Measurements from ENCODE around the gene CHPF. TPM values are rescaled to one million over a fixed set of nuclear protein-coding genes. Genes with fewer than 3 reads are reported as not detected.
A peak's percentile ranks its signal among the peaks of the same experiment; 100 is the strongest.

CHPF gene
- total and polyA plus RNA-seq, 9 donors = 46.1 to 74.6 (median 61.9) TPM

DNA sequence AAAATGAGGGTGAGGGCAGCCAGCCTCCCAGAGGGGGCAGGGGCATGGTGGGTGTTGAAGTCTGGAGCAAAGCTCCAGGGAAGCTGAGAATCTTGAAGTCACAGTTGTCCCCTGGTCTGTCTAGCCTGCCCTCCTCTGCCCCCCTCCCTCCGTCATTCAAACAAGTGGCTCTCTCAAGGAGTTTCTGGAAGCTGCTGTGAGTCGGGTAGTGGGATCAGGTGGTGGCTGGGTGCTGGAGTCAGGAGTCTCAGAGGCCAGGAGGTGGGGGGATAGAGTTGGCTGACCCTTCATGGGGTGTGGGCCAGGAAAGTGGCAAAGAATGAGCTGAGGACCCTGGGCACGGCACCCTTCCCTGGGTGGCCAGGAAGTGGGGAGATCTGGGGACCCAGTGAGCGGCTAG, 29.8 kb downstream of the CHPF start:
- H3K4me3 ChIP-seq (ENCODE audit: low read length) = no peak overlapping the region
- peaks cover 73% of the 10 kb centered on the region for H3K4me1 ChIP-seq (ENCODE audit: control insufficient read depth, insufficient read depth, low read length)
- no peaks in the 10 kb centered on the region for H3K36me3 ChIP-seq (ENCODE audit: control insufficient read depth, insufficient read depth, low read length)
- no peak overlapping the region for H3K27ac ChIP-seq (ENCODE audit: low read length)
- 4% methylated on average over 3 of the region's 4 CpGs for WGBS (ENCODE audit: insufficient coverage)
- DNase-seq = no peak
- no peaks in the 10 kb centered on the region for H3K9me3 ChIP-seq (replicated peaks; ENCODE audit: control insufficient read depth, low read depth, low read length)
- H3K27me3 ChIP-seq (ENCODE audit: control insufficient read depth, insufficient read depth, low read length) = peaks cover 82% of the 10 kb centered on the region

DNA sequence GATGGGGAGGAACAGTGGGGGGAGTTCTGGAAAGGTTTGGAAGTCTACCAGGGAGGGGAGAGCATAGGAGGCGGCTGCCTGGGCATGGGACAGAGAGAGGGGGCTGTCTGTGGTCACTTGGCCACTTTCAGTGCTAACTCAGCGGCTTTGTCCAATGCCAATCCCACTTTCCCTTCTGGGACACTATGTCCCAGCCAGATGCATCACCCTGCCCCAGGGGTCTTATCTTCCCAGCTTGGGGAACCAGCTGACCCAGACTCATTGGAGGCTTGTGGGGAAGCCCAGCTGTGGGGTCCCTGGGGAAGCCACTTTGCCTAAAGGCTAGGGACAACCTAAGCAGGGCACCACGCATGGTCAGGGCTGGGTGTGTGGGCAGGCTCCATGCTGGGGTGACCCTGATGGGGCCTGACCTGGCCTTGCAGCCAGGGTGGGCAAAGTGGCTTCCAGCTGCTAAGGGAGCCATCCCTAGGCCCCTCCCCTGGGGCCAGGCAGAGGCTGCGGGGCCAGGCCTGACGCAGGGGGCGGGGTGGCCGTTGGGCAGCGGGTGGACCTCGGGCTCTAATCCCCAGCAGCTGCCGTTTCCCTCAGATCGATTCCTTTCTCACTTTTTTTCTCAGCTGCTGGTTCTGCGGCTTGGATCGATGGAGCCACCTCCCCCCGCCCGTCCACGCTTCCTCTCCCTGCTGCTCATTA, 30.9 kb downstream of the CHPF start:
- Histone ChIP-seq H3K9me3 (replicated peaks; ENCODE audit: control insufficient read depth, low read depth, low read length) (no peaks in the 10 kb centered on the region), H3K27ac (ENCODE audit: low read length) (no peak overlapping the region), H3K27me3 (ENCODE audit: control insufficient read depth, insufficient read depth, low read length) (peaks cover 79% of the 10 kb centered on the region), H3K36me3 (ENCODE audit: control insufficient read depth, insufficient read depth, low read length) (no peaks in the 10 kb centered on the region), H3K4me3 (ENCODE audit: low read length) (no peak overlapping the region), H3K4me1 (ENCODE audit: control insufficient read depth, insufficient read depth, low read length) (peaks cover 76% of the 10 kb centered on the region)
- DNase-seq = no peak
- 4% methylated on average over 14 of the region's 16 CpGs for WGBS (ENCODE audit: insufficient coverage)

DNA sequence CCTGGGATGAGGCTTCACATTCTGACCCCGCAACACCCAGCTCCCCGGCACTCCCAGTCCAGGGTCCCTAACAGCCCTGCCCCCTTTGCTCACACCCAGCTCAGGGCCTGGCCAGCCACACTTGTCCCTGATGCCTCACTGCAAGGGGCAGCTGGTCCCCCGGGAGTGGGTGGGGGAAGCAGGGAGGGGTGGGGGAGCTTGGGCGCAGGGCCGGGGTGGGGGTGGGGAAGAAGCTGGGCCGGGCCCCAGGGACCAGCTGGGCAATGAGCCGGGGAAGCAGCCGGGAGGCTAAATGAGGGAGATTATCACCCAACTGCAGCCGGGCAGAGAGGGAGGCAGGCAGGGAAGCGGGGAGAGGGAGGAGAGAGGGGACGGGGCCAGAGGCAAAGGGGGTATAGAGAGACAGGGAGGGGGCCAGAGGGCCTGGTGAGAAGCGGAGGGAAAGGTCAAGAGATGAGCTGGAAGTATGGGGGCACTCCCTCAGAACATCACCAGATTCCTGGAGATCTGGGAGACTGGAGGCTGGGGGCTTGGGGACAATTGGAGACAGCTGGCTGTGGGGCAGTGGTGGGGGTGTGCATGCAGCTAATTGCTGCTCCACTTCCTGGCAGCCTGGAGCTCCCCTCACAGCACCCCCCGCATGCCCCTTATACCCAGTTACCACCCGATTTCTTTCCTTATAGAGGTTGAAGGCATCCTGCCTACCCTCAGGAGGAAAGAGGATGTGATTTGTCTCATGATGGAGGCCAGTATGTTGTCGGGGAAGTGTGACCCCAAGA, 31.9 kb downstream of the CHPF start:
- no peak overlapping the region for H3K27ac ChIP-seq (ENCODE audit: low read length)
- peaks cover 77% of the 10 kb centered on the region for H3K27me3 ChIP-seq (ENCODE audit: control insufficient read depth, insufficient read depth, low read length)
- no peak for DNase-seq
- H3K4me1 ChIP-seq (ENCODE audit: control insufficient read depth, insufficient read depth, low read length) = peaks cover 82% of the 10 kb centered on the region
- WGBS (ENCODE audit: insufficient coverage) = 12% methylated on average over 8 of the region's 15 CpGs
- H3K36me3 ChIP-seq (ENCODE audit: control insufficient read depth, insufficient read depth, low read length) = peaks cover 3% of the 10 kb centered on the region
- no peaks in the 10 kb centered on the region for H3K9me3 ChIP-seq (replicated peaks; ENCODE audit: control insufficient read depth, low read depth, low read length)
- no peak overlapping the region for H3K4me3 ChIP-seq (ENCODE audit: low read length)

DNA sequence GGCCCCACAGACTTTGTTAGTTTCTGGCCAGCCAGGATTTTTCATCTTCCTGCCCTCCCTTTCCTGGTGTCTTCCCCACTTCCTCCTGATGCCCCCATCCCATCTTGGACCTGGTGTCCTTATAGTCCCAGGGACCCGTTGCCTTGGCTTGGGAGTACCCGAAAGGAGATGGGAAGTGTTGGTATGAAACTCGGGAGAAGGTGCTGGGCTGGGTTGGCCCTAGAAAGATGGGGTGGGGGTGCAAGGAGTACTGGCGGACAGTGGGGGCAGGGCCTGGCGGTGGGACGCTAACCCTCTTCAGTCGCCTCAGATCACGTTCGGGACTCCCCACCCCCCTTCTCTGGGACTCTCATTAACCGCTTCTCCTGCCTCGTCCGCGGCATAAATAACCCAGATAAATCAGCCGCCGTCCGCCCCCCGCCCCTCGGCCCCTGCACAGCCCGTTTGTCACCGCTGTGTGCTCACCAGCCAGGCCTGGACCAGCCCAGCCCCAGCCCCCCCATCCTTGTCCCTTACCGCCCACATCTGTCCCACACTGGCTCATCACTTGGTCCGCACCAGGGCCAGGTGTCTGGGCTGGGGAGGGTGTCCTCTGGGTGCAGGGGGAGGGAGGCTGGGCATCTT, 33.0 kb downstream of the CHPF start:
- peaks cover 92% of the 10 kb centered on the region for H3K4me1 ChIP-seq (ENCODE audit: control insufficient read depth, insufficient read depth, low read length)
- H3K36me3 ChIP-seq (ENCODE audit: control insufficient read depth, insufficient read depth, low read length) = peaks cover 14% of the 10 kb centered on the region
- DNase-seq = no peak
- no peak overlapping the region for H3K27ac ChIP-seq (ENCODE audit: low read length)
- H3K27me3 ChIP-seq (ENCODE audit: control insufficient read depth, insufficient read depth, low read length) = peaks cover 67% of the 10 kb centered on the region
- H3K4me3 ChIP-seq (ENCODE audit: low read length) = no peak overlapping the region
- no peaks in the 10 kb centered on the region for H3K9me3 ChIP-seq (replicated peaks; ENCODE audit: control insufficient read depth, low read depth, low read length)
- WGBS (ENCODE audit: insufficient coverage) = under 1% methylated on average over 16 of the region's 22 CpGs

DNA sequence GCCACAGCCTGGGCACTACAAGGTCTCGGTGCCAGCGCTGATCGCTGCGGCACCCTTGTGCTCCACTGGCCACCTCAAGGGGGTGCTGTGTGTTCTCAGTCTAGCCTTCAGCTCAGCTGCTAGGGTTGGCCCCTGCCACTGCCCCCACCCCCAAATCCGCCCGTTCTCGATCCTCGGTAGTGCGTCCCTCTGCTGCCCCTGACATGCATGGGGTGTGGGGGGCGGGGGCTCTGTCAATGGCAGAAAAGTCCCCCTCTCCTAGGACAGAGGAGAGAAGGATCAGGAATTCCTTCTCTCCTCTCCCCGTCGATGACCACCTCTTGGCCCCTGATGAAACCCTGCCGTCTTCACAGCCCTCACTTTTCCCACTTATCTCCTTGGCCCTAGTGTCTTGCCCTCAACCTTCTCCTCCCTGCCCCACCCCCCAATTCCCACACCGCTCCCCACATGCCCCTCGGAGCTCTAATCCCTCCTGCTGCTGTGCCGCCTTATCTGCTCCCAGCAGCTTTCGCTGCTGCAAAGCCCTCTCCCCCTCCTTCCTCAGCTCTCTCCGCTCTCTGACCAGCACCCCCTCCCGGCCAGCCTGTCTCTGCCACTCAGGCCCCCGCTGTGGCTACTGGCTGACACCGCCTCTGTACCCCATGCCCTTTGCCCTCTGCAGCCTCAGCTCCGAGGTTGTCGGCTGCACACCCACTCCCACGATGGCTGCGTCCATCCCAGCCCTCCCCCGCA, 33.7 kb downstream of the CHPF start:
- Histone ChIP-seq H3K36me3 (ENCODE audit: control insufficient read depth, insufficient read depth, low read length) (peaks cover 19% of the 10 kb centered on the region), H3K27ac (ENCODE audit: low read length) (peak overlapping the region; percentile 3), H3K27me3 (ENCODE audit: control insufficient read depth, insufficient read depth, low read length) (peaks cover 61% of the 10 kb centered on the region), H3K9me3 (replicated peaks; ENCODE audit: control insufficient read depth, low read depth, low read length) (no peaks in the 10 kb centered on the region), H3K4me1 (ENCODE audit: control insufficient read depth, insufficient read depth, low read length) (peaks cover 90% of the 10 kb centered on the region), H3K4me3 (ENCODE audit: low read length) (no peak overlapping the region)
- 1% methylated on average over 20 of the region's 26 CpGs for WGBS (ENCODE audit: insufficient coverage)
- peak; percentile 69 for DNase-seq

GRCh38 chr2:219508971-219509779, 34.4 kb downstream of the CHPF start:
- Histone ChIP-seq H3K27me3 (ENCODE audit: control insufficient read depth, insufficient read depth, low read length) (peaks cover 54% of the 10 kb centered on the region), H3K9me3 (replicated peaks; ENCODE audit: control insufficient read depth, low read depth, low read length) (no peaks in the 10 kb centered on the region), H3K4me1 (ENCODE audit: control insufficient read depth, insufficient read depth, low read length) (peaks cover 82% of the 10 kb centered on the region), H3K36me3 (ENCODE audit: control insufficient read depth, insufficient read depth, low read length) (peaks cover 27% of the 10 kb centered on the region), H3K4me3 (ENCODE audit: low read length) (no peak overlapping the region), H3K27ac (ENCODE audit: low read length) (peak overlapping the region; percentile 3)
- 0% methylated on average over 1 of the region's 14 CpGs for WGBS (ENCODE audit: insufficient coverage)
- peak; percentile 63 for DNase-seq

- no peak overlapping the region for H3K27ac ChIP-seq (ENCODE audit: low read length)
- H3K4me1 ChIP-seq (ENCODE audit: control insufficient read depth, insufficient read depth, low read length) = peaks cover 74% of the 10 kb centered on the region
- no peak for DNase-seq
- peaks cover 46% of the 10 kb centered on the region for H3K27me3 ChIP-seq (ENCODE audit: control insufficient read depth, insufficient read depth, low read length)
- H3K36me3 ChIP-seq (ENCODE audit: control insufficient read depth, insufficient read depth, low read length) = peaks cover 35% of the 10 kb centered on the region
- 17% methylated on average over 1 of the region's 4 CpGs for WGBS (ENCODE audit: insufficient coverage)
- H3K9me3 ChIP-seq (replicated peaks; ENCODE audit: control insufficient read depth, low read depth, low read length) = no peaks in the 10 kb centered on the region
- no peak overlapping the region for H3K4me3 ChIP-seq (ENCODE audit: low read length)
Measured at GRCh38 chr2:219508444-219508734, 35.2 kb downstream of the CHPF start.

- Histone ChIP-seq H3K27ac (ENCODE audit: low read length) (peak overlapping the region; percentile 55), H3K4me3 (ENCODE audit: low read length) (no peak overlapping the region), H3K27me3 (ENCODE audit: control insufficient read depth, insufficient read depth, low read length) (peaks cover 40% of the 10 kb centered on the region), H3K9me3 (replicated peaks; ENCODE audit: control insufficient read depth, low read depth, low read length) (no peaks in the 10 kb centered on the region), H3K4me1 (ENCODE audit: control insufficient read depth, insufficient read depth, low read length) (peaks cover 68% of the 10 kb centered on the region), H3K36me3 (ENCODE audit: control insufficient read depth, insufficient read depth, low read length) (peaks cover 38% of the 10 kb centered on the region)
- no peak for DNase-seq
- WGBS (ENCODE audit: insufficient coverage) = 53% methylated on average over 3 of the region's 8 CpGs
Measured at GRCh38 chr2:219507581-219508443, 35.8 kb downstream of the CHPF start.

Data from muscle of leg (tissue), 11 donors.